K562 (cell line): ENCODE data around the gene PHEX. TPM values are rescaled to one million over a fixed set of nuclear protein-coding genes. Genes with fewer than 3 reads are reported as not detected.

Experiments used
- ATAC-seq: fragments of 200-7000 bp; cut with Tn5 transposase; 3 replicates; pipeline ENCODE4 v1.9.1; 2020; ENCODE audit warnings: moderate library complexity
- BruUV-seq: library from RNA; stranded (reverse); fragments of 400-500 nt; replicated peaks from 2 replicates; lab custom pipeline; 2021; lab: Mats Ljungman, UMichigan
- CTCF ChIA-PET: fragments of 300-600 bp; formaldehyde crosslinking; extraction: SDS; loops from one replicate; lab custom pipeline; 2021; ENCODE audit warnings: low intra/inter-chr PET ratio; lab: Yijun Ruan, JAX
- POLR2A ChIA-PET: fragments of 300-600, 350-650 bp; sonication (Branson Sonifier 250); formaldehyde crosslinking; extraction: SDS; loops from one replicate; lab custom pipeline; 2021; ENCODE audit warnings: antibody characterized with exemption, inconsistent platforms; lab: Yijun Ruan, JAX
- DNase-seq, 4 experiments: peaks; one replicate each; pipeline versions ENCODE4 v3.0.0 to v3.0.0-alpha.2; 2011 to 2018; ENCODE audit warnings: low spot score in 3 of 4, mixed read lengths in 3 of 4; ENCODE audit errors: extremely low read depth in 1 of 4
- FAIRE-seq: peaks from 2 replicates; lab custom pipeline; 2011; peaks lifted over from hg19 to GRCh38; lab: Jason Lieb, UNC
- H2AFZ ChIP-seq: 2 replicates; pipeline ENCODE4 v1.6.0; 2011; ENCODE audit warnings: low read depth, low read length, control low read depth, inconsistent platforms
- H3K27ac ChIP-seq: fragments of 200-600 bp; 3 replicates; pipeline ENCODE4 v1.8.0; 2011; ENCODE audit warnings: low read depth, mild to moderate bottlenecking, control low read depth, inconsistent platforms, low read length, moderate library complexity, mixed read lengths; ENCODE audit errors: extremely low read depth
- H3K27me3 ChIP-seq, 2 experiments: fragments of 300-600 bp in 1 of 2; 2 replicates in 1 of 2; 3 replicates in 1 of 2; pipeline versions ENCODE4 v1.6.0 to v1.8.0; 2011; ENCODE audit warnings: inconsistent platforms in 2 of 2, low read length in 2 of 2, mild to moderate bottlenecking in 1 of 2, mixed read lengths in 1 of 2, moderate library complexity in 1 of 2; ENCODE audit not compliant: control insufficient read depth in 2 of 2, insufficient read depth in 2 of 2
- H3K36me3 ChIP-seq: fragments of 300-600 bp; 3 replicates; pipeline ENCODE4 v1.8.0; 2011; ENCODE audit warnings: mild to moderate bottlenecking, low read length, inconsistent platforms; ENCODE audit not compliant: control insufficient read depth, insufficient read depth
- H3K4me1 ChIP-seq, 2 experiments: fragments of 200-600 bp in 1 of 2; replicated peaks in 1 of 2; 2 replicates in 1 of 2; 3 replicates in 1 of 2; pipeline versions ENCODE4 v1.5.1 to v1.8.0; 2011; ENCODE audit warnings: inconsistent platforms in 2 of 2, low read length in 2 of 2, mild to moderate bottlenecking in 1 of 2, mixed read lengths in 1 of 2, moderate library complexity in 1 of 2; ENCODE audit not compliant: control insufficient read depth in 2 of 2, insufficient read depth in 2 of 2
- H3K4me2 ChIP-seq: 2 replicates; pipeline ENCODE4 v1.6.1; 2011; ENCODE audit warnings: low read length, control low read depth, inconsistent platforms, mixed read lengths; ENCODE audit not compliant: insufficient read depth
- H3K4me3 ChIP-seq: fragments of 200-600 bp; sonication (generic), shearing (Covaris generic); 2 replicates; pipeline ENCODE4 v1.5.1; 2016; ENCODE audit warnings: control low read depth, inconsistent platforms
- H3K79me2 ChIP-seq: fragments of 200-600 bp; 3 replicates; pipeline ENCODE4 v1.8.0; 2011; ENCODE audit warnings: low read length, inconsistent platforms; ENCODE audit not compliant: control insufficient read depth, insufficient read depth
- H3K9ac ChIP-seq, 2 experiments: 2 replicates each; pipeline versions ENCODE4 v1.6.0 to v1.6.1; 2011; ENCODE audit warnings: low read depth in 2 of 2, low read length in 2 of 2, control low read depth in 1 of 2, inconsistent platforms in 1 of 2, mild to moderate bottlenecking in 1 of 2, mixed read lengths in 1 of 2; ENCODE audit not compliant: insufficient read depth in 1 of 2
- H3K9me1 ChIP-seq: one replicate; pipeline ENCODE4 v1.6.0; 2011; ENCODE audit warnings: inconsistent platforms, mild to moderate bottlenecking, low read length, moderate library complexity; ENCODE audit not compliant: control insufficient read depth, insufficient read depth
- H3K9me3 ChIP-seq: replicated peaks from 2 replicates; pipeline ENCODE4 v1.5.1; 2011; ENCODE audit warnings: low read depth, low read length, inconsistent platforms; ENCODE audit not compliant: control insufficient read depth, insufficient read depth
- H4K20me1 ChIP-seq: replicated peaks from 2 replicates; pipeline ENCODE4 v1.6.1; 2011; ENCODE audit warnings: low read length, inconsistent platforms, mixed read lengths; ENCODE audit not compliant: control insufficient read depth, insufficient read depth
- C11orf30 ChIP-seq: fragments of 450-650 bp; IDR thresholded peaks from 2 replicates; pipeline ENCODE4 v1.6.1; 2016; ENCODE audit warnings: low read depth, mild to moderate bottlenecking
- FOXJ3 ChIP-seq: sonication (generic); formaldehyde crosslinking; IDR thresholded peaks from 2 replicates; pipeline ENCODE4 v1.4.0; 2020; ENCODE audit warnings: mild to moderate bottlenecking, missing genetic modification reagents
- GATAD2A ChIP-seq: fragments of 450-650 bp; IDR thresholded peaks from 2 replicates; pipeline ENCODE4 v1.6.1; 2017
- HDAC2 ChIP-seq: fragments of 450-650 bp; IDR thresholded peaks from 2 replicates; pipeline ENCODE4 v1.6.1; 2016; ENCODE audit warnings: mild to moderate bottlenecking
- MAFF ChIP-seq: IDR thresholded peaks from 2 replicates; pipeline ENCODE4 v1.6.1; 2012; ENCODE audit warnings: low read length, improper control_type of control experiment
- MAFG ChIP-seq: fragments of 450-650 bp; conservative IDR thresholded peaks from 2 replicates; pipeline ENCODE4 v1.6.1; 2016; ENCODE audit warnings: missing genetic modification characterization, missing compliant biosample characterization
- MAFK ChIP-seq: IDR thresholded peaks from 2 replicates; pipeline ENCODE4 v1.6.1; 2011; ENCODE audit warnings: low read length, improper control_type of control experiment
- PYGO2 ChIP-seq: fragments of 450-650 bp; IDR thresholded peaks from 2 replicates; pipeline ENCODE4 v1.6.1; 2016; ENCODE audit warnings: mild to moderate bottlenecking, missing genetic modification characterization, moderate library complexity, missing compliant biosample characterization
- RAD21 ChIP-seq, 2 experiments: fragments of 250-450 bp in 1 of 2; fragments of 450-650 bp in 1 of 2; sonication (Bioruptor Pico) in 1 of 2; formaldehyde crosslinking in 1 of 2; IDR thresholded peaks in 1 of 2; conservative IDR thresholded peaks in 1 of 2; 2 replicates each; pipeline versions ENCODE4 v1.4.0 to v1.8.0; 2020 to 2022; ENCODE audit warnings: mild to moderate bottlenecking in 2 of 2, moderate library complexity in 1 of 2
- SRSF7 ChIP-seq: fragments of 200-400 bp; formaldehyde crosslinking; optimal IDR thresholded peaks from 2 replicates; pipeline ENCODE3; 2017; ENCODE audit warnings: mild to moderate bottlenecking, low read depth, low read length
- ZBED1 ChIP-seq: IDR thresholded peaks from 2 replicates; pipeline ENCODE4 v1.6.1; 2014
- ZNF316 ChIP-seq: fragments of 450-650 bp; IDR thresholded peaks from 2 replicates; pipeline ENCODE4 v1.6.1; 2016
- WGBS: fragments of 100-300 bp; shearing (Covaris generic); methylation state at CpG from one replicate; pipeline ENCODE4 v1.1.6; 2016; ENCODE audit warnings: low coverage, mixed read lengths; ENCODE audit not compliant: insufficient coverage; ENCODE audit errors: missing lambda C conversion rate; 5-methylcytosine and 5-hydroxymethylcytosine counted together
- in situ Hi-C: fragments of 300-500 bp; cut with MboI; formaldehyde crosslinking; loops from 4 replicates; pipeline ENCODE4 v1.15.0; 2018; ENCODE audit warnings: inconsistent platforms, mixed read lengths
- intact Hi-C: fragments of 100-400 bp; cut with micrococcal nuclease; formaldehyde crosslinking; loops from 2 replicates; pipeline ENCODE4 v1.14.2; 2022
- polyA plus RNA-seq, 8 experiments: library from polyadenylated mRNA; depleted of rRNA in 4 of 8; stranded (reverse) in 5 of 8; unstranded in 3 of 8; fragments of >200 nt; fragmentation: Nextera tagmentation in 2 of 8; fragmentation: Illumina TruSeq in 1 of 8; extraction: Ambion mirVana in 2 of 8; extraction: Trizol in 1 of 8; gene quantifications; 2 replicates each; pipeline versions ENCODE4 v1.2.1 to v1.2.3, GENCODE V29; 2011 to 2014; ENCODE audit warnings: inconsistent platforms in 1 of 8, missing spikeins in 1 of 8
- total RNA-seq, 7 experiments: library from RNA; depleted of rRNA in 6 of 7; stranded (reverse); fragments of >200 nt in 6 of 7; fragmentation: Illumina TruSeq in 2 of 7; extraction: Trizol in 2 of 7; gene quantifications; 2 replicates each; pipeline versions ENCODE4 v1.2.1 to v1.2.3, GENCODE V29; 2011 to 2021; ENCODE audit warnings: low replicate concordance in 1 of 7
- TF ChIP-seq, protein P1 (sequence below), 2 experiments: fragments of 450-650 bp; formaldehyde crosslinking in 1 of 2; IDR thresholded peaks; 2 replicates each; pipeline versions ENCODE4 v1.4.0 to v1.6.1; 2014 to 2020; ENCODE audit warnings: mild to moderate bottlenecking in 2 of 2, borderline replicate concordance in 1 of 2, low read depth in 1 of 2
- TF ChIP-seq, protein P2 (sequence below): fragments of 250-450 bp; sonication (Bioruptor Pico); IDR thresholded peaks from 2 replicates; pipeline ENCODE4 v1.4.0; 2020

The PHEX gene
- total and polyA plus RNA-seq, 9 of the 15 experiments (the other 6 are each of a cell fraction or from before 2014, with no cell fraction given), result 0.01 to 0.11 (median 0.04) TPM; not detected in 6

DNA sequence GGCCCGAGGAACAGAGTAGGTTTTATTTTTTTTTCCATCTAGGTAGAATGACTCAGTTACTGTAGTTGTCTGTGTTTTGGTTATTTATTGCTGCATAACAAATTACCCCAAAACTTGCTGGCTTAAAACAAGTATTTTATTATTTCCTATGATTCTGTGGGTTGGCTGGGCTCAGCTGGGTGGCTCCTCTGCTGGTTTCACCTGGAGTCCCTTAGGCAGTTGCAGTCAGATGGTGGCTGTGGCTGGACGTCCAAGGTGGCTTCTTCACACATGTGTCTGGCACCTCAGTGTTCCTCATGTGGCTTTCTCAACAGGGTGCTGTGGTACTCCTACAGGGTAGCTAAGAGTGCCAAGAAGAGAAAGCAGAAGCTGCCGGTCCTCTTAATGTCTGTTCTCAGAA is 115.8 kb downstream of the PHEX start (continued):
- TF ChIP-seq, protein P1, sequence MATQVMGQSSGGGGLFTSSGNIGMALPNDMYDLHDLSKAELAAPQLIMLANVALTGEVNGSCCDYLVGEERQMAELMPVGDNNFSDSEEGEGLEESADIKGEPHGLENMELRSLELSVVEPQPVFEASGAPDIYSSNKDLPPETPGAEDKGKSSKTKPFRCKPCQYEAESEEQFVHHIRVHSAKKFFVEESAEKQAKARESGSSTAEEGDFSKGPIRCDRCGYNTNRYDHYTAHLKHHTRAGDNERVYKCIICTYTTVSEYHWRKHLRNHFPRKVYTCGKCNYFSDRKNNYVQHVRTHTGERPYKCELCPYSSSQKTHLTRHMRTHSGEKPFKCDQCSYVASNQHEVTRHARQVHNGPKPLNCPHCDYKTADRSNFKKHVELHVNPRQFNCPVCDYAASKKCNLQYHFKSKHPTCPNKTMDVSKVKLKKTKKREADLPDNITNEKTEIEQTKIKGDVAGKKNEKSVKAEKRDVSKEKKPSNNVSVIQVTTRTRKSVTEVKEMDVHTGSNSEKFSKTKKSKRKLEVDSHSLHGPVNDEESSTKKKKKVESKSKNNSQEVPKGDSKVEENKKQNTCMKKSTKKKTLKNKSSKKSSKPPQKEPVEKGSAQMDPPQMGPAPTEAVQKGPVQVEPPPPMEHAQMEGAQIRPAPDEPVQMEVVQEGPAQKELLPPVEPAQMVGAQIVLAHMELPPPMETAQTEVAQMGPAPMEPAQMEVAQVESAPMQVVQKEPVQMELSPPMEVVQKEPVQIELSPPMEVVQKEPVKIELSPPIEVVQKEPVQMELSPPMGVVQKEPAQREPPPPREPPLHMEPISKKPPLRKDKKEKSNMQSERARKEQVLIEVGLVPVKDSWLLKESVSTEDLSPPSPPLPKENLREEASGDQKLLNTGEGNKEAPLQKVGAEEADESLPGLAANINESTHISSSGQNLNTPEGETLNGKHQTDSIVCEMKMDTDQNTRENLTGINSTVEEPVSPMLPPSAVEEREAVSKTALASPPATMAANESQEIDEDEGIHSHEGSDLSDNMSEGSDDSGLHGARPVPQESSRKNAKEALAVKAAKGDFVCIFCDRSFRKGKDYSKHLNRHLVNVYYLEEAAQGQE (IDR thresholded peaks at IDR 0.05; ENCODE audit: borderline replicate concordance), result no peak
- TF ChIP-seq, protein P1 (CRISPR knock-in tag; IDR thresholded peaks at IDR 0.05; ENCODE audit: low read depth), result no peak
- no peak for TF ChIP-seq HDAC2

DNA sequence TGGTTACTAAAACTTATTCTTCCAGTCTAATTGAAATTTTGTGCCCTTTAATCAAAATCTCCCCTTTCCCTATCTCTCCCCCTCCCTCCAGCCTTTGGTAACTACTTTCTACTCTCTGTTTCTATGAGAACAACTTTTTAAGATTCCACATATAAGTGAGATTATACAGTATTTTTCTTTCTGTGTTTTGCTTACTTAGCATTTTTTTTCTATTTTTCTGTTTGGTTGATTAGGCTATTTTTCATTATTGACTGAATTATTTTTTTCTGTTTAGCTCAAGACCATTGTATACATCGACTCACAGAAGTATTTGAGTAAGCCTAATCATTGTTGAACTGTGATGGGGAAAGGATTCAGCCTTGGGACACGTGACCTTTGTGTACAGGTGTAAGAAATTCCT is 116.4 kb downstream of the PHEX start:
- Histone ChIP-seq H4K20me1 (no peaks in the 10 kb centered on the region), H3K36me3 (no peaks in the 10 kb centered on the region), H3K4me1 (no peaks in the 10 kb centered on the region), H3K27ac (no peak overlapping the region), H3K79me2 (no peaks in the 10 kb centered on the region), H3K9me3 (no peaks in the 10 kb centered on the region), H3K9ac (no peak overlapping the region), H3K4me3 (no peak overlapping the region), H3K27me3 (no peaks in the 10 kb centered on the region), H2AFZ (no peak overlapping the region), H3K4me2 (no peak overlapping the region), H3K9me1 (no peaks in the 10 kb centered on the region)
- in situ Hi-C loops (no loop called here), intact Hi-C loops (no loop called here)
- BruUV-seq, result no TSS peak
- POLR2A ChIA-PET, result no interaction called here
- FAIRE-seq (no peak), ATAC-seq (no peak), DNase-seq (no peak)
- CTCF ChIA-PET, result no interaction called here
- 4% methylated on average over 2 of the region's 2 CpGs for WGBS
- TF ChIP-seq, protein P2, sequence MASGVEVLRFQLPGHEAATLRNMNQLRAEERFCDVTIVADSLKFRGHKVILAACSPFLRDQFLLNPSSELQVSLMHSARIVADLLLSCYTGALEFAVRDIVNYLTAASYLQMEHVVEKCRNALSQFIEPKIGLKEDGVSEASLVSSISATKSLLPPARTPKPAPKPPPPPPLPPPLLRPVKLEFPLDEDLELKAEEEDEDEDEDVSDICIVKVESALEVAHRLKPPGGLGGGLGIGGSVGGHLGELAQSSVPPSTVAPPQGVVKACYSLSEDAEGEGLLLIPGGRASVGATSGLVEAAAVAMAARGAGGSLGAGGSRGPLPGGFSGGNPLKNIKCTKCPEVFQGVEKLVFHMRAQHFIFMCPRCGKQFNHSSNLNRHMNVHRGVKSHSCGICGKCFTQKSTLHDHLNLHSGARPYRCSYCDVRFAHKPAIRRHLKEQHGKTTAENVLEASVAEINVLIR (CRISPR knock-in tag), result no peak
- TF ChIP-seq ZNF316 (peak; percentile 96), ZBED1 (no peak), PYGO2 (tag) (no peak), MAFG (tag) (peak; percentile 86), C11orf30 (peak; percentile 86), MAFF (peak; percentile 80), GATAD2A (no peak), SRSF7 (no peak), MAFK (peak; percentile 80), RAD21 (CRISPR knock-in tag; conservative IDR thresholded peaks at IDR 0.05 in 1 of 2, IDR thresholded peaks at IDR 0.05 in 1 of 2) (no peak), FOXJ3 (no peak)
